Lower leg skin (tissue), 3 donors: ENCODE measurements around the gene SRGN.

Experiments
- POLR2A ChIP-seq, 2 donors: fragments of 450-650 bp; IDR thresholded peaks; one replicate each; pipeline ENCODE4 v1.6.1; 2016 to 2017; ENCODE audit warnings: antibody characterized with exemption in 2 of 2, mild to moderate bottlenecking in 1 of 2, moderate library complexity in 1 of 2
- TF ChIP-seq, protein P1 (sequence below), 3 donors: fragments of 450-650 bp; IDR thresholded peaks; one replicate each; pipeline ENCODE4 v1.5.1; 2016; ENCODE audit warnings: antibody characterized with exemption in 3 of 3, mild to moderate bottlenecking in 3 of 3, moderate library complexity in 2 of 3

DNA sequence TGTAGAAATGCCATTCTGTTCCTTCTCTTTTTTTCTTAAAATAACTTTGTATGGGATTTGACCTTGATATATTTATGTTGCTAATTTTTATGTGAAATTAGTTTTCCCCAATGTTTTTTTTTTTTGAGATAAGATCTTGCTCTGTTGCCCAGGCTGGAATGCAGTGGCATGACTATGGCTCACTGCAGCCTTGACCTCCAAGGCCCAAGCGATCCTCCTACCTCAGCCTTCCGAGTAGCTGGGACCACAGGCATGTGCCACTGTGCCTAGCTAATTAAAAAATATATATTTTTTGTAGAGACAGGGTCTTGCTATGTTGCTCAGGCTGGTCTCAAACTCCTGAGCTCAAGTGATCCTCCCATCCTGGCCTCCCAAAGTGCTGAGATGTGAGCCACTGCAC, 52.1 kb downstream of the SRGN start:
- TF ChIP-seq, protein P1, sequence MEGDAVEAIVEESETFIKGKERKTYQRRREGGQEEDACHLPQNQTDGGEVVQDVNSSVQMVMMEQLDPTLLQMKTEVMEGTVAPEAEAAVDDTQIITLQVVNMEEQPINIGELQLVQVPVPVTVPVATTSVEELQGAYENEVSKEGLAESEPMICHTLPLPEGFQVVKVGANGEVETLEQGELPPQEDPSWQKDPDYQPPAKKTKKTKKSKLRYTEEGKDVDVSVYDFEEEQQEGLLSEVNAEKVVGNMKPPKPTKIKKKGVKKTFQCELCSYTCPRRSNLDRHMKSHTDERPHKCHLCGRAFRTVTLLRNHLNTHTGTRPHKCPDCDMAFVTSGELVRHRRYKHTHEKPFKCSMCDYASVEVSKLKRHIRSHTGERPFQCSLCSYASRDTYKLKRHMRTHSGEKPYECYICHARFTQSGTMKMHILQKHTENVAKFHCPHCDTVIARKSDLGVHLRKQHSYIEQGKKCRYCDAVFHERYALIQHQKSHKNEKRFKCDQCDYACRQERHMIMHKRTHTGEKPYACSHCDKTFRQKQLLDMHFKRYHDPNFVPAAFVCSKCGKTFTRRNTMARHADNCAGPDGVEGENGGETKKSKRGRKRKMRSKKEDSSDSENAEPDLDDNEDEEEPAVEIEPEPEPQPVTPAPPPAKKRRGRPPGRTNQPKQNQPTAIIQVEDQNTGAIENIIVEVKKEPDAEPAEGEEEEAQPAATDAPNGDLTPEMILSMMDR (IDR thresholded peaks at IDR 0.05): no peak
- no peak for TF ChIP-seq POLR2A (IDR thresholded peaks at IDR 0.05)
